Glutamatergic neuron (in vitro differentiated cells): Measurements from ENCODE around the gene SLC35B3. TPM values are rescaled to one million over a fixed set of nuclear protein-coding genes. Genes with fewer than 3 reads are reported as not detected.

ENCODE experiments used
- DNase-seq: peaks from one replicate; pipeline ENCODE4 v3.0.0; 2022
- H3K27ac Mint-ChIP-seq: one replicate; pipeline ENCODE4 v1.8.0; 2020; ENCODE audit warnings: mild to moderate bottlenecking, mixed read lengths, inconsistent platforms; ENCODE audit not compliant: unreplicated experiment
- H3K27me3 Mint-ChIP-seq: one replicate; pipeline ENCODE4 v1.8.0; 2020; ENCODE audit warnings: mild to moderate bottlenecking, moderate library complexity, mixed read lengths, inconsistent platforms; ENCODE audit not compliant: unreplicated experiment
- H3K36me3 Mint-ChIP-seq: one replicate; pipeline ENCODE4 v1.8.0; 2020; ENCODE audit warnings: mild to moderate bottlenecking, mixed read lengths, inconsistent platforms; ENCODE audit not compliant: unreplicated experiment
- H3K4me1 Mint-ChIP-seq: one replicate; pipeline ENCODE4 v1.8.0; 2020; ENCODE audit warnings: mild to moderate bottlenecking, low read depth, mixed read lengths, inconsistent platforms; ENCODE audit not compliant: unreplicated experiment
- H3K4me3 Mint-ChIP-seq: one replicate; pipeline ENCODE4 v1.8.0; 2020; ENCODE audit warnings: mild to moderate bottlenecking, mixed read lengths, inconsistent platforms; ENCODE audit not compliant: unreplicated experiment
- H3K9me3 Mint-ChIP-seq: one replicate; pipeline ENCODE4 v1.8.0; 2020; ENCODE audit warnings: mild to moderate bottlenecking, moderate library complexity, mixed read lengths, inconsistent platforms; ENCODE audit not compliant: unreplicated experiment
- CTCF ChIP-seq: fragments of 200-600 bp; sonication (generic); IDR thresholded peaks from one replicate; pipeline ENCODE4 v1.5.0; 2021; ENCODE audit not compliant: partially characterized antibody, unreplicated experiment
- total RNA-seq: library from RNA; stranded (reverse); fragmentation: NEBNext Ultra II Directional; extraction: Animal tissue kit (Norgen Biotek cat#: 25700); gene quantifications from one replicate; pipeline ENCODE4 v1.2.1, GENCODE V29; 2021; ENCODE audit not compliant: unreplicated experiment

Gene SLC35B3
- total RNA-seq, 1 donor from 2014 or later, result 12.4 TPM

- no peak for DNase-seq
- H3K4me3 Mint-ChIP-seq, result no peak overlapping the region
- H3K27ac Mint-ChIP-seq, result no peak overlapping the region
- peaks cover under 1% of the 10 kb centered on the region for H3K36me3 Mint-ChIP-seq
- H3K27me3 Mint-ChIP-seq, result peaks cover 2% of the 10 kb centered on the region
- no peak for TF ChIP-seq CTCF
- no peaks in the 10 kb centered on the region for H3K4me1 Mint-ChIP-seq
- no peaks in the 10 kb centered on the region for H3K9me3 Mint-ChIP-seq
Observed at GRCh38 chr6:8402546-8402945, 32.8 kb downstream of the SLC35B3 start.

DNA sequence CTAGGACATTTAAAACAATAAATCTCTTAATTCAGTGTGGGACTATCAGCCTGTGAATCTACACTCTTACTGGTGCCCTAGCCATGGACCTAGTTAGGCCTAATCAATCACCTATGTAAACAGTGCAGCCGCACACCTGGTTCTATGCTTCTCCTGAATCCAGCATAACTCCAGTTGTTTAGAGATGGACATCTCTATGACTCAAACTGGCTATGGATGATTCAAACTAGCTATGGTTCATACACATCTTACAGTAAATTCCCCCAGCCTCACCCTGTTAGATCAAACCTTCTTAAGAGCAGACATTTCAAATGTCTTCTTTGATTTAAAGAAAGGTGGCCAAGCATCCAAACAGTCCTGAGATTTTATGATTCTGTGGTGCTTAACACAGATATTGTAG is 34.7 kb downstream of the SLC35B3 start:
- TF ChIP-seq CTCF, result no peak
- H3K9me3 Mint-ChIP-seq, result no peaks in the 10 kb centered on the region

DNA sequence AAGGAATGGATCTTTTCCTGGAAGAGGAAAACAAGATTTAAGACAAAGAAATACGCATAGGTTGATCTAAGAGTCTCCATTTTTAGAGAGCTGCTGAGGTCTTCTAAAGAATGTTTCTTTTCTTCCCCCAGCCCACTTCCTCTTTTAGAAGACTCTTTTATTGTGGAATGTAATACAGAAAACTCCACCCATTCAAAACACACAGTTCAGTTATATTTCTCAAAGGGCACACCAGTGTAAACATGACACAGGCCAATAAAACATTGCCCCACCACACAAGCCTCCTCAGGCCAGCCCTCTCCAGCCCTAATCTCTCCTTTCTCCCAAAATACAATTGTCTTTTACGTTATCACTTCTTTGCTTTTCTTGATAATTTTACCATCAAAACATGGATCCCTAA is 42.8 kb downstream of the SLC35B3 start:
- Mint-ChIP-seq H3K27me3 (no peaks in the 10 kb centered on the region), H3K27ac (no peak overlapping the region)

More for the DNA sequence above, 34.7 kb downstream of the SLC35B3 start:
- H3K27me3 Mint-ChIP-seq, result peaks cover 2% of the 10 kb centered on the region
- H3K36me3 Mint-ChIP-seq, result no peaks in the 10 kb centered on the region
- H3K4me1 Mint-ChIP-seq, result no peaks in the 10 kb centered on the region
- H3K27ac Mint-ChIP-seq, result no peak overlapping the region
- no peak overlapping the region for H3K4me3 Mint-ChIP-seq
- DNase-seq, result no peak

DNA sequence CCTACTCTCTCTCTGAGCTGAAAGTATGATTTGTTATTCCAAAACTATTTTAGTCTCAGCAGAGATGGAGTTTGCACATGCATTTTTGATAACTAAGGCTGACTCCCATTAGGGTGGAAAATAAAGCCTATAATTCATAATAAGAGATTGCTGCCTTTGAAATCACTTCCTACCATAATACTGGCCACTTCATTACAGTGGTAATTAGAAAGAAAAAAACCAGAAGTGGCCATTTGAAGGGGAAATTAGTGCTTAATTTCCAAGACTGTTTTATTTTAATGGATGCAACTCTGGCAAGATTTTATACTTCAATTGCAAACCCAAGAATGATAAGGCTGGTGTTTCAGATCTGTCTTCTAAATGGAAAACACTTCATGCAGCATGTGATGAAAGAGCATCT is 43.4 kb downstream of the SLC35B3 start:
- TF ChIP-seq CTCF, result no peak
- H3K27ac Mint-ChIP-seq, result no peak overlapping the region

More for the DNA sequence above, 42.8 kb downstream of the SLC35B3 start:
- no peaks in the 10 kb centered on the region for H3K36me3 Mint-ChIP-seq
- H3K4me3 Mint-ChIP-seq, result no peak overlapping the region
- H3K4me1 Mint-ChIP-seq, result no peaks in the 10 kb centered on the region
- no peak for DNase-seq
- no peak for TF ChIP-seq CTCF
- no peaks in the 10 kb centered on the region for H3K9me3 Mint-ChIP-seq

DNA sequence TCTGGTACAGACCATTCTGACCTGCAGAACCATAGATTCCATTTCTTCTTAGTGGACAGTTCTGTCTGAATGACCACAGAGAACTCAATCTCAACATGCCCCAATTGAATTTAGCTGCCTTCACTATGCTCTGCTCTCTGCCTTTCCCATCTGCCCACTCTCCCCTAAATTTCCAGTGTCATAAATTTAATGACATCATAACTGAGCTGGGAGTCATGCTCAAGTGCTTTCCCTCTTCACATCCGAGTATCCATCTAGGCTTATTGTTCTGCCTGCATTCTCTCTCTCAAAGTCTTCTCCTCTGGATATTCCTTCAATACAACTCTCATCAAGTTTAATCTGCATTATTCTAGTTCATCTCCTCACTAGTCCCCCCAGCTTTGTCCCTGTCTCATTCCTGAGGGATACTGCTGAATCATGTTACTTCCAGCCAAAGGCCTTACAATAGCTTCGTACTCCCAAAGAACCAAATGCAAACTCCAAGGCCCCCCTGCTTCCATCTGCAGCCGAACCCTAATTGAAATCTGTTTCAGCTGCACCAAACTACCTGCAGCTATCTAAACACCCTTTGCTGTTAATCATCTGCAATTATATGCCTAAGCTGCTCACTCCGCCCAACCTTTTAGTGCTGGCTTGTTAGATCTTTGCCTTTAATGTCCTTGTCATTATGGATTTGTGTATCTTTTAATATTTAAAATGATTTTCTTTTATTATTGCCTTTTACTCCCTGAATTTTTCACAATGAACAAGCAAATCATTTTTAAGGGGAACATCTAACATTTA is 46.1 kb downstream of the SLC35B3 start:
- DNase-seq, result no peak
- H3K36me3 Mint-ChIP-seq, result no peaks in the 10 kb centered on the region
- no peak overlapping the region for H3K27ac Mint-ChIP-seq
- no peaks in the 10 kb centered on the region for H3K4me1 Mint-ChIP-seq
- no peaks in the 10 kb centered on the region for H3K9me3 Mint-ChIP-seq
- TF ChIP-seq CTCF, result no peak
- H3K4me3 Mint-ChIP-seq, result no peak overlapping the region
- H3K27me3 Mint-ChIP-seq, result no peaks in the 10 kb centered on the region

More for the DNA sequence above, 43.4 kb downstream of the SLC35B3 start:
- Mint-ChIP-seq H3K4me1 (no peaks in the 10 kb centered on the region), H3K9me3 (no peaks in the 10 kb centered on the region), H3K27me3 (no peaks in the 10 kb centered on the region), H3K36me3 (no peaks in the 10 kb centered on the region), H3K4me3 (no peak overlapping the region)
- DNase-seq, result no peak
